NCI-H2196 (cell line): Measurements from ENCODE around the gene SIX5.

Experiments used
- DNase-seq: peaks from one replicate; lab custom pipeline; 2025; ENCODE audit not compliant: unreplicated experiment; lab: John Stamatoyannopoulos, UW

Gene SIX5

GRCh38 chr19:45777395-45777961 lies 8.4 kb upstream of the SIX5 start:
- DNase-seq, result no peak

- no peak for DNase-seq
Measured at GRCh38 chr19:45774765-45775164, 5.7 kb upstream of the SIX5 start.

DNA sequence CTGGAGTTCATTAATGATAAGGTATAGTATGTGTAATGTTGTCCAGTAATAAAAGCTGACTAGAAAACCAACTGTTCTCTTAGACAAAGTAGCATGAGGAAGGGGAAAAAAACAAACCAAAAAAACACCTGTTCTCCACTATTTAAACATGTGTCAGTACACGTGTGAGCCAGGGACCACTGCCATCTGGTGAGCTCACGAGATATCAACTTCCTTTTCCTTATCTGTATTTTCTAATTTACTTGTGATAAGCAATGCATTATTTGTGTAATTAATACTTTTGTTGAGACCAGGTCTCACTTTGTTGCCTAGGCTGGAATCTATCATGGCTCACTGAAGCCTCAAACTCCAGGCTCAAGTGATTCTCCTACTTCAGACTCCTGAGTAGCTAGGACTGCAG lies 4.3 kb upstream of the SIX5 start:
- peak; percentile 38 for DNase-seq

DNA sequence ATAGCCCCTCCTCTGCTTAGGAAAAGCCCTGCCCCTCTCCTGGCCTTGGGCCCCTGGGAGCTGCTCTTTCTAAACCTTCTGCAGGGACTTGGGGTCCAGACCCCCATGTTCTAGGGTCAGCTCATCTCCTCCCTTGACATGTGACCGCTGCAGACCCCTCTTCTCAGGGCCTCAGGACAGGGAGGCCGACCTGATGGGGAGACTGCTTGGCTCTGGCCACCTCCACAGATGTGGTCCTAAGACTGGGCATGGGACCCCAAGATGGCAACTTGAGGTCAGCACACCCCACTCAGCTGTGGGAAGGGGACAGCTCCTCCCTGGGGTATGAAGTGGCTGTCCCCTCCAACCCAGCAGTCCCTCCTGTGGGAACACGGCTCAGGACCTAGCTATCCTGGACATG lies 3.9 kb upstream of the SIX5 start:
- no peak for DNase-seq

- no peak for DNase-seq
Measured at GRCh38 chr19:45772130-45772840, 3.2 kb upstream of the SIX5 start.

GRCh38 chr19:45771311-45771933 lies 2.4 kb upstream of the SIX5 start:
- no peak for DNase-seq

GRCh38 chr19:45770192-45771101 lies 1.4 kb upstream of the SIX5 start:
- DNase-seq, result peak; percentile 98

DNA sequence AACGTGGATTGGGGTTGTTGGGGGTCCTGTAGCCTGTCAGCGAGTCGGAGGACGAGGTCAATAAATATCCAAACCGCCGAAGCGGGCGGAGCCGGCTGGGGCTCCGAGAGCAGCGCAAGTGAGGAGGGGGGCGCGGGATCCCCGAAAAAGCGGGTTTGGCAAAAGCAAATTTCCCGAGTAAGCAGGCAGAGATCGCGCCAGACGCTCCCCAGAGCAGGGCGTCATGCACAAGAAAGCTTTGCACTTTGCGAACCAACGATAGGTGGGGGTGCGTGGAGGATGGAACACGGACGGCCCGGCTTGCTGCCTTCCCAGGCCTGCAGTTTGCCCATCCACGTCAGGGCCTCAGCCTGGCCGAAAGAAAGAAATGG lies 754 bp upstream of the SIX5 start:
- DNase-seq, result peak; percentile 56

GRCh38 chr19:45768655-45768983 lies 433 bp downstream of the SIX5 start:
- DNase-seq, result peak; percentile 40

- DNase-seq, result peak; percentile 40
Measured at GRCh38 chr19:45767881-45768654, 984 bp downstream of the SIX5 start.

DNA sequence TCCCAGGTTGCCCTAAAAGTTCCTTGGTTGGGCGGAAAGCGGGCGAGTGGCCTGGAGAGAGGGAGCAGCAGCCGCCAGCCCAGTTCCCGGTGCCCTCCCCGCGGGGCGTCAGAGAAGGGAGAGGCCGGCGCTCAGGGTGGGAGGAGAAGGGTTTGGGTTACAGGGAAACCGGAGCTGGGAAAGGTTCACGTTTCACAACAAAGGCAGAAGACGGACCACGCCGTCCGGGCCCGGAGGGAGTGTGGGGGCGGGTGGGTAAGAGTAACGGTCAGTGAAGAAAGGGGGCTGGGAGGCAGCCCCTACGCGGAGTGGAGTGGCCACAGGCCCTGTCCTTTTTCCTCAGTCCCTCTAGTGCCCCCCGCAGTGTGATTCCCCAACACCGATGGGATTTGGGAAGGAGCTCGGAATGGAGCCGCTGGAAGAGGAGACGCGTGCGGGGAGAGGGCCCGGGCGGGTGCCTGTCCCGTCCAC lies 1.6 kb downstream of the SIX5 start:
- no peak for DNase-seq

DNA sequence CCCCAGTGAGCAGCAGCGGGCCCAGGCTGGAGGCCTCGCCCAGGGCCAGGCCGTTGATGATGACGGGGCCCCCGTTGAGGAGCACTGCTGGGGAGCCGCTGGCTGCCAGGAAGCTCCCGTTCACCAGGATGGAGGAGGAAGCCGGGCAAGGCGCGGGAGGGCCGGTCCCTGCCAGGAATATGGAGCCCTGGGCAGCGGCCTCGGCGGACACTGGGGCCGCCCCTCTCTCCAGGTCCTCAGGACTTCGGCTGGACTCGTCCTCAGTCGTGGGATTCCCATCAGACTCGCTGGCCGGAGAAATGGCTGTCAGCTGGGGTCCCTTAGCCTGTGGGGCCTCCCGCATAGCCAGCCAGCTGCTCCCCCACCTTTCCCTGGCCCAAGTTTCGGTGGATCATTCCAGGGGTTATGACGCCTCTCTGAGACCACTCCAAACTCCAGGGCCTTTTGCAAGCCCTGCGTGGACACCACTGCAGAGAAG lies 2.1 kb downstream of the SIX5 start:
- DNase-seq, result no peak

GRCh38 chr19:45766296-45766868 lies 2.7 kb downstream of the SIX5 start:
- no peak for DNase-seq

DNA sequence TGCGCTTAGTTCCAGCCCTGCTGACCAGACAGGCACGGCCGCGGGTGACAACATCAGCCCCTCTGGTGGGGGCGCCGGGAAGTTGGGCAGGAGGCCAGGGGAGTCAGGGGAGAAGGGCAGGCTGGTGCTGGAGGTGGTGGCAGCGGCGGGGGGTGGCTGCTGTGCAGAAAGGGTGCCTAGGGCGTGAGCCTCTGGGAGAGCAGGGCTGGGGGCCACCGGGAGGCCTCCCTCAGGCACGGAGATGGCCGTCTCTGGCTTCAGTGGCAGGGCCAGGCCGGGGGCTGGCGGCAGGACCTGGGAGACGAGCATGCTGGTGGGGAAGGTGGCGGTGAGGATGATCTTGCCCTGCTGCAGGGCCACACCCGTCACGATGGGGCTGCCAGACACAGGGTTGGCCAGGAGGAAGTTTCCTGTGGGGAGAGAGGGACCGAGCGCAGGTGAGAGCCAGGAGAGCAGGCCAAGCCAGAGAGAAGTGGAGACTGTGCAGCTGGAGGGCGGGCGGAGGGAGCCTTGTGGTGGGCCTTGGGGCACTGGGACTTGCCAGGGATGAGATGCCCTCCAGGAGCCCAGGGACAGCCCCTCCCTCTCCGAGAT lies 3.3 kb downstream of the SIX5 start:
- DNase-seq, result no peak

DNA sequence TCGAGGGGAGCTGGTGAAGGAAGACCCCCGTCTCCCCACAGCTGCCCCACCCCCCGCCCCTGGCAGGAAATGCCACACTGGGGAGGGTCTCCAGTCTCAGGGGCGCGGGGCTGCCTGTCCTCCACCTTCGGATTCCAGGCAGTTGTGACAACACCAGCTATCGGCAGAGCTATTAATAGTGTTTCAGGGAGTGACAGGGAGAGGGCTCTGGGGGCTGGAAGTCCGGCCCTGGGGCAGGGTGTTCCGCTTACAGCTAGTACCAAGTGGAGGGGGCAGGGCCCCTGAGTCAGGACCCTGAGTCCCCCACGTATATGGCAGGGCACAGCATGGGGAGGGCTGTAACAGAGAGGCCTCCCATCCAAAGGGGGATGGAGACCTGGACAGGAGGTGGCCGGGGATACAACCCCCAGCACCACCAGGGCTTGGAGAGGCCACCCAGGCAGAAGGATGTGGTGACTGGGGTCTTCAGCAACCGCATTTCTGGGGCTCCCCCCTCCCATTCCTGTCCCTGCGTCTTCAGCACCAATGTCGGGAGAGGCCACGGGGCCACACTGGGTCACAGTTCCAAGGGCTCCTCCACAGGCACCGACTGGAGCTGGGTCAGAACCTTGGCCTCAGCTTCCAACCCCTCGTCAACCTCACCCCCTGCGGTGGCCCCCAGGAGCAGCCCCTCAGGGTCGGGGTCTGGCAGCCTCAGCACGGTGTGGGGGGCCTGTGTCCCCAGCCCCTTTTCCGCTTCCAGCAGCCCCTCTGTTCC lies 3.9 kb downstream of the SIX5 start:
- DNase-seq, result no peak

- DNase-seq, result no peak
Measured at GRCh38 chr19:45764475-45764874, 4.6 kb downstream of the SIX5 start.

DNA sequence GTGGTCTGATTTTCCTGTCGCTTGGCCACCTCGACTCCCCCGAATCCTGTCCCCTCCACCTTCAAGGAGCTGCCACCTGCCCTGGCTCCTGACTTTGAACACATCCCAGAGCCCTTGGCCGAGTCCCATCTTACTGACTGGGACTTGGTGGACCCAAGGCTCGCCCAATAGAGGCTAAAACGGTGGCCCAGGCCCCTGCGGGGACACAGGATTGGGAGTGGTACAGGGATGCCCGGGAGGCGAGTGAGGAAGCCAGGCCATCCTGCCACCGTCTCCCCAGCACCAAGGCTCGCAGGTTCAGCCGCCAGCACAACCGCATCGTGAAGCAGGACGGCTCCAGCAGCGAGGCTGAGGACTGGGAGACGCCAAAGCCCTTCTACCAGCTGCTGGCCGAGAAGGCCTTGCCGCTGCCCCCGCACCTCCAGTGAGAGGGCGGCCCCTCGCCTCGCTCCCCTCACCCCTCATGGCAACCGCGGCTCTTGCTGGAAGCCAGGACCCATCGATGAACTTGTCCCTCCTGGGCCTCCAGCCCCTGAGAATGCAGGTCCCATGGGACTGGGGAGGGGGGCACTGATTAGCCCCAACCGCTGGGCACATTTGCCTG lies 5.3 kb downstream of the SIX5 start:
- DNase-seq, result no peak

- DNase-seq, result no peak
Measured at GRCh38 chr19:45762870-45763631, 6.0 kb downstream of the SIX5 start.
